Muscle of back (tissue), 11 donors: ENCODE measurements around the gene ASPG. TPM values are rescaled to one million over a fixed set of nuclear protein-coding genes. Genes with fewer than 3 reads are reported as not detected.

Source experiments
- DNase-seq, 3 donors: peaks; one replicate each; pipeline versions ENCODE4 v3.0.0 to v3.0.0-alpha.2; 2013
- polyA plus RNA-seq, 10 donors: library from polyadenylated mRNA; unstranded; fragments of 120-200 nt; gene quantifications; one replicate each; pipeline ENCODE4 v1.2.1, GENCODE V29; 2013; ENCODE audit not compliant: insufficient read length in 10 of 10

Gene ASPG
- polyA plus RNA-seq, 10 donors = 0.31 to 2.1 (median 1.4) TPM

DNA sequence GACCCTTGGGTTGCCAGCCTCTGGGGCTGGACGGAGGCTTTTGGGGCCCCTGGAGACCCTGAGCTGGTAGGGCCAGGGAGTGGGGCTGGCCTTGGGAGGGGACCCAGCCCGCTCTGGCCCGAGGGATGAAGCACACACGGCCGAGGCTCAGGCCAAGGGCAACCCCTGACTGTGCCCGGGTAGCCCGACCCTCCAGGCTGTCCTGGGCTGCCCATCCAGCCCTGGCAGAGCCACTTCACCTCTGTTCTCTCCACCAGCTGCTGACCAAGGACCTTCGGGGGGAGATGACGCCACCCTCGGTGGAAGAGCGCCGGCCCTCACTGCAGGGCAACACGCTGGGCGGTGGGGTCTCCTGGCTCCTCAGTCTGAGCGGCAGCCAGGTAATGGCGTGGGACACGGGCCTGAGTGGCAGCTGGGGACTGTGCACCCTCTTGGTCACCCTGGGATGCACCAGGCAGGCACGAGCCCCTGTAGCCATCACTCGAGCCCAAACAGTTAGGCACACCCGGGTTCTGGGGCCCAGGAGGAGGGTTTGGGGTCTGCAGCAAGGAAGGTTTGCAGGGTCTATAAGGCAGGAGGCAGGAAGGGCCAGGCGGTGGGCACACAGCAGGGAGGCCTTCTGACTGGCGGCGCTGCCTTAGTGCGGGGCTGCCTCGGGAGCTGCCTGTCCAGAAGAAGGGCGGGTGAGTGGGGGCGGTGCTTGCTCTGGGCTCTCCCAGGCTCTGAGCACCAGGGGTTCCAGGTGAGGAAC lies 19.7 kb downstream of the ASPG start:
- DNase-seq = no peak

DNA sequence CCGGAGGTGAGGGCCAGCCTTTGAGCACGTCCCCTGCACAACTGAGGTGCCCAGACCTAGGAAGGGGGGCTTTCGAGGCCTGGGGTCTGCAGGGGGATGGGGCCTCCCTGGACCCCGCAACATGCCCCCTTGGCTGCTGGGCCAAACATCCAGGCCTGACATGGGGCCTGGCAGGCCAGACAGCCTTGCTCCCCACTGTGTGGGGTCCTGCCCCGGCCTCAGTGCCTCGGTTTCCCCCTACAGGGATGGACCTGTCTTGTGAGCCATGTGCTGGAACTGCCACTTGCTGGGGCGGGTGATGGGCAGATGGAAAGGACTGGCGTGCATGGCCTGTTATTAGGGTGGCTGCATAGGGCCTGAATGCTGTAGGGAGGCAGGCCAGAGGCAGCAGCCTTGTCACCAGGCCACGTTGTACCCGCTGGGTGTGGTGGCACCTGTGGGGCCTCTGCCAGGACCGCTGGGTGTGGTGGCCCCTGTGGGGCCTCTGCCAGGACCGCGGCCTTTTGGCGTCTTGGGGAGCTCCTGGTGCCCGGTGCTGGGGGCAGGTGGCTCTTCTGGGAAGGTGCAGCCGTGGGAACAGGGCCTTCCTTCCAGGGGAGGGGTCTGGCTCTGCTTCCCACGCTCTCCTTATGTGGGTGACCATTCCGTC lies 20.4 kb downstream of the ASPG start:
- DNase-seq = no peak

GRCh38 chr14:104106471-104106991 lies 21.0 kb downstream of the ASPG start:
- DNase-seq = no peak

GRCh38 chr14:104107101-104107581 lies 21.6 kb downstream of the ASPG start:
- no peak for DNase-seq

DNA sequence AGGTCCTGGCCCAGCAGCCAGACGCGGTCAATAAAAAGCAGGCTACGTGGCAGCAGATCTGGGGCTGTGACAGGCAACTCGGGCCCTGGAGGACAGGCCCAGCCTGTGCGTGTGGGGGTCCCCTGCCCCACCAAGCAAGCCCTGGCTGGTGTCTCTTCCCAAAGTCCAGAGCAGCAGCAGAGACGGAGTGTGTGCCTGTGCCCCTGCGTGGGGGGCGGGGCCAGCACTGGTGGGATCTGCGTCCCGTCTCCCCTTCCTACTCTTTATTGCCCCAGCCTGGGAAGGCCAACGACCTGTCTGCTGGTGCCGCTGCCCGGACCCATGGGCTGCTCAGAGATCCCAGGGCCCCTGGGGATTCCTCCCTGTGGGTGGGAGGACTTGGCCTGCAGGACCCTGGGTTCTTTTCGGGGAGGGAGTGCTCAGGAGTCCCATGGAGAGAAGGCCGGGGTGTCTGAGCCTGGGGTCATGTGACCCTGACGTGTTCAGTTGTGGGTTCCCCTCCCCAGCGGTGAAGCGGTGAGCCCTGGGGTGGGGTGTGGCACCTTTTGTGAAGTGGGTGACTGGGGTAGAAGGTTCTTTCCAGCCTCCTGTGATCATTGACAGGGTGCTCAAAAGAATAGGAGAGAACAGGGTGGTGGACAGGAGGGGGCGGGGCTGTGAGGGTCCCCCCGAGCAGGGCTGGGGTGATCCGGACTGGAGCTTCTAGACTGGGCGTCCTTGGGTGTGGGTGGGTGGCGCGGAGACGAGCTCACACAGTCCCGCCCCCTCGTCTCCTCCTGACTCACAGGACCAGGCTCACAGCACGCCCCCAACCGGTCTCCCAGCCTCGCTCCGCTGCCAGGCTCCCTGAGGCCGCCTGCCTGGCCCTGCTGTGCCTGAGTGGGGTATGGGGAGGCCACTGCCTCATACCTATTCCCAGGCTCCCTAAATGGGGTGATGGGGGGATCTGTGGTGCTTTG lies 22.4 kb downstream of the ASPG start:
- DNase-seq = no peak

GRCh38 chr14:104108570-104109541 lies 23.4 kb downstream of the ASPG start:
- DNase-seq = no peak

- no peak for DNase-seq
Observed at GRCh38 chr14:104109731-104110361, 24.3 kb downstream of the ASPG start.

GRCh38 chr14:104110491-104111209 lies 25.1 kb downstream of the ASPG start:
- DNase-seq = no peak

- DNase-seq = no peak
Observed at GRCh38 chr14:104111301-104112112, 26.0 kb downstream of the ASPG start.

- DNase-seq = no peak
Observed at GRCh38 chr14:104112113-104112505, 26.6 kb downstream of the ASPG start.

DNA sequence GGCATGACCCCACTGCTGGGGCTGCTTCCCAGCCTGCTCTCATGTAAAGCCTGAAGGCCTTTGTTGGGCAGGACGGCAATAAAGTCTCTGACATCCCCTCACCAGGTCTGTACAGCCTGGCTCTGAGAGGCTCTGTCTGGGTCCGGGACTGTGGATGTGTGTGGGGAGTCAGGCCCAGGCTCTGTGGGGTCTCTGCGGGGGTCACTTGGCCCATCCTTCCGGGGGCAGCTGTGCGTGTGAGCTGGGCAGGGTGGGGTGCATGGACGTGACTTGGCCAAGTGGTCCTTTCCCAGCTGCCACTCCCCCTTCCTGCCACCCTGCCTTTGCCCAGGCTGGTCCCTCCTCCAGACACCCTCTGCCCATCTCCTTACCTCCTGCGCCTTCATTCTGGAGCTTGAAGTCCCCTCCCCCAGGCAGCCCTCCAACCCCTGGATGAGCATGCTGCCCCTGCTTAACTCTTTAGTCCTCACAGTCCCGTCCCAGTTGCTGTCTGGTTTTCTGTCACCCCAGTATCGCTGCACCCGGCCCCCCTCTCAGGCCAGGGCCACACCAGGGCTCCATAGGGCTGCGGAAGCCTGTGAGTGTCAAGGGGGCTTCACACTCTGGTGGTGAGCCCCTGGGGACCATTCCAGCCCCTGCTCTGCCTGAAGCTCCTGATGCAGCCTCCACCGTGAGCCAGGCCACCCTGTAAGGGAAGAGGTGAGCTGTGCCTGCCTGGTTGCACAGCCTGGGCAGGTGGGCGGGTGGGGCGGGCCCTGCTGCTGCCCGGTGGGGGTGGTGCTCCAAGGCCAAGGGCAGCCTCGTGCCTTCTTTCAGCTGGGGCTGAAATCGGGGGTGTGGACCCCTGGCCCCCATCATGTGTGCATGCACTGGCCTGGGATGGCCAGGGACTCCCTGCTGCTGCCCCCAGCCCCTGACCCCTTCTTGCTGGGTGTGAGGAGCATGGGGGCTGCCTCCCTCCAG lies 27.4 kb downstream of the ASPG start:
- no peak for DNase-seq

- DNase-seq = no peak
Observed at GRCh38 chr14:104113631-104114420, 28.3 kb downstream of the ASPG start.

DNA sequence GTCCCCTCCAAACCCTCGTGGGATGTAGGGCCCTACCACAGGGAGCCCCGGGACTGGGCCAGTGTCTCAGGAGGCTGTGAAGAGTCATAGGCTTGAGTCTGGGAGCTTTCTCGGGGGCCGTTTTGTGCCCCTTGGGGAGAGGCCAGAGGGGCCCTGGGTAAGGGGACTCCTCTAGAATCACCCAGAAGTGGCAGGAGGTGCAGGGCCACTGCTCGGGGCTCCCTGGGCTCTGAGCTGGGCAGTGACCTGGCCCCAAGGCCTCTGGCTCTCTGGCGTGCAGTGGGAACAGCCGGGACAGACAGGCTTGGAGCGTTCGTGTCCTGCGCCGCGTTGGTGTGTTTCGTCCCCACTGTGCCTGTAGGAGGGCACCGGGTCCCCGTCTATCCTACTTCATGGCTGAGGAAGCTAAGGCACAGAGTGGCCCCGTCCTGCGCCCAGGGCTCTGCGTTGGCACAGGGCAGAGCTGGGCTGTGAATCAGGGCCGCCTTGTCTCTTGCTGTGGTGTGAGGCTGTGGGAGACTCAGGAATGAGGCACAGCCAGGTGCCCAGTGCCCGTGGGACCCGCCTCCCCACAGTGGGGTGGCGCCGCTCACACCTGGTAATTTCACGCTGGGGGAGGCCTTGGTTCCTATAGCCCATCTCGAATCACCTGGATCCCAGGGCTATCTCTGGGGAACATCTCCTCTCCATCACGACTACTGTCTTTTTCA lies 29.1 kb downstream of the ASPG start:
- no peak for DNase-seq

GRCh38 chr14:104115131-104115600 lies 29.7 kb downstream of the ASPG start:
- DNase-seq = no peak

- DNase-seq = no peak
Observed at GRCh38 chr14:104115691-104116287, 30.3 kb downstream of the ASPG start.
